Measurements from ENCODE around the gene ASF1A. TPM values are rescaled to one million over a fixed set of nuclear protein-coding genes. Genes with fewer than 3 reads are reported as not detected.

The ASF1A gene
- total RNA-seq, 4 donors from 2014 or later, result 0.20 to 10.4 (median 9.7) TPM; not detected in 1

- TF ChIP-seq, protein P1, sequence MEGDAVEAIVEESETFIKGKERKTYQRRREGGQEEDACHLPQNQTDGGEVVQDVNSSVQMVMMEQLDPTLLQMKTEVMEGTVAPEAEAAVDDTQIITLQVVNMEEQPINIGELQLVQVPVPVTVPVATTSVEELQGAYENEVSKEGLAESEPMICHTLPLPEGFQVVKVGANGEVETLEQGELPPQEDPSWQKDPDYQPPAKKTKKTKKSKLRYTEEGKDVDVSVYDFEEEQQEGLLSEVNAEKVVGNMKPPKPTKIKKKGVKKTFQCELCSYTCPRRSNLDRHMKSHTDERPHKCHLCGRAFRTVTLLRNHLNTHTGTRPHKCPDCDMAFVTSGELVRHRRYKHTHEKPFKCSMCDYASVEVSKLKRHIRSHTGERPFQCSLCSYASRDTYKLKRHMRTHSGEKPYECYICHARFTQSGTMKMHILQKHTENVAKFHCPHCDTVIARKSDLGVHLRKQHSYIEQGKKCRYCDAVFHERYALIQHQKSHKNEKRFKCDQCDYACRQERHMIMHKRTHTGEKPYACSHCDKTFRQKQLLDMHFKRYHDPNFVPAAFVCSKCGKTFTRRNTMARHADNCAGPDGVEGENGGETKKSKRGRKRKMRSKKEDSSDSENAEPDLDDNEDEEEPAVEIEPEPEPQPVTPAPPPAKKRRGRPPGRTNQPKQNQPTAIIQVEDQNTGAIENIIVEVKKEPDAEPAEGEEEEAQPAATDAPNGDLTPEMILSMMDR (IDR thresholded peaks at IDR 0.05), result no peak
- TF ChIP-seq POLR2A (IDR thresholded peaks at IDR 0.05), result no peak
- TF ChIP-seq EP300 (IDR thresholded peaks at IDR 0.05; ENCODE audit: low read depth), result no peak
- no peak for TF ChIP-seq POLR2AphosphoS5 (IDR thresholded peaks at IDR 0.05)
- in situ Hi-C loops (cut with MboI; ENCODE audit: low pct_ligation_motif_present in 1 of 4, low pct_unique_long_range_greater_than_20kb in 1 of 4, low sequenced_read_pairs in 3 of 4), result no loop called here
- 89 to 94% methylated on average over 2 of the region's 2 CpGs for WGBS, 2 donors (ENCODE audit: low coverage in 1 of 2)
These were observed 23.9 kb upstream of the ASF1A start for GRCh38 chr6:118869894-118870589.

DNA sequence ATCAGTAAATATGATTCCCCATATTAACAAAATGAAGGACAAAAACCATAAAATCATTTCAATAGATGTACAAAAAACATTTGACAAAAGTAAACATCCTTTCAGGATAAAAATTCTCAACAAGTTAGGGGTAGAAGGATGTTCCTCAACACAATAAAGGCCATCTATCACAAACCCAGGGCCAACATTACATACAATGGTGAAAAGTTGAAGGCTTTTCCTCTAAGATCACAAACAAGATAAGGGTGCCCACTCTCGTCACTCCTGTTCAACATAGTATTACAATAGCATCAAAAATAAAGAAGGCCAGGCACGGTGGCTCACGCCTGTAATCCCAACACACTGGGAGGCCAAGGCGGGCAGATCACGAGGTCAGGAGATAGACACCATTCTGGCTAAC lies 22.6 kb upstream of the ASF1A start:
- in situ Hi-C loops (cut with MboI; ENCODE audit: low pct_ligation_motif_present in 1 of 4, low pct_unique_long_range_greater_than_20kb in 1 of 4, low sequenced_read_pairs in 3 of 4) (no loop called here), intact Hi-C loops (cut with DNase I; ENCODE audit: low total_unique reads) (no loop called here)
- Histone ChIP-seq H3K9me3 (peaks cover 0 to 3% of the 10 kb centered on the region in 2 donors), H3K27me3 (no peaks in the 10 kb centered on the region), H3K27ac (no peak overlapping the region), H3K36me3 (no peaks in the 10 kb centered on the region), H3K4me3 (no peak overlapping the region), H3K4me1 (no peaks in the 10 kb centered on the region)
- no peak for DNase-seq
- 93 to 100% methylated on average over 4 to 5 of the region's 5 CpGs for WGBS, 2 donors (ENCODE audit: low coverage in 1 of 2)
- TF ChIP-seq EP300 (IDR thresholded peaks at IDR 0.05; ENCODE audit: low read depth), result no peak
- no peak for TF ChIP-seq POLR2AphosphoS5 (IDR thresholded peaks at IDR 0.05)
- no peak for TF ChIP-seq POLR2A (IDR thresholded peaks at IDR 0.05)
- TF ChIP-seq, protein P1 (IDR thresholded peaks at IDR 0.05), result no peak

More at GRCh38 chr6:118869894-118870589, 23.9 kb upstream of the ASF1A start:
- Histone ChIP-seq H3K9me3 (peaks cover 0 to 3% of the 10 kb centered on the region in 2 donors), H3K27ac (no peak overlapping the region), H3K4me1 (peaks cover 0 to 6% (median 3%) of the 10 kb centered on the region in 4 donors), H3K27me3 (no peaks in the 10 kb centered on the region), H3K4me3 (no peak overlapping the region), H3K36me3 (no peaks in the 10 kb centered on the region)
- DNase-seq, result no peak
- intact Hi-C loops (cut with DNase I; ENCODE audit: low total_unique reads), result no loop called here

- H3K4me3 ChIP-seq, result no peak overlapping the region
- TF ChIP-seq EP300 (IDR thresholded peaks at IDR 0.05; ENCODE audit: low read depth) (no peak), POLR2A (IDR thresholded peaks at IDR 0.05) (no peak), POLR2AphosphoS5 (IDR thresholded peaks at IDR 0.05) (no peak)
- TF ChIP-seq, protein P1 (IDR thresholded peaks at IDR 0.05), result no peak
- in situ Hi-C loops (cut with MboI; ENCODE audit: low pct_ligation_motif_present in 1 of 4, low pct_unique_long_range_greater_than_20kb in 1 of 4, low sequenced_read_pairs in 3 of 4), result no loop called here
- H3K4me1 ChIP-seq, result no peaks in the 10 kb centered on the region
- peaks cover 0 to 3% of the 10 kb centered on the region in 2 donors for H3K9me3 ChIP-seq
- intact Hi-C loops (cut with DNase I; ENCODE audit: low total_unique reads), result no loop called here
- no peak overlapping the region for H3K27ac ChIP-seq
- H3K27me3 ChIP-seq, result no peaks in the 10 kb centered on the region
- no peak for DNase-seq
- H3K36me3 ChIP-seq, result no peaks in the 10 kb centered on the region
These were observed 21.6 kb upstream of the ASF1A start for GRCh38 chr6:118872318-118872717.

GRCh38 chr6:118872726-118873125 lies 21.2 kb upstream of the ASF1A start:
- WGBS, 2 donors (ENCODE audit: low coverage in 1 of 2), result 88 to 94% methylated on average over 2 of the region's 2 CpGs
- Histone ChIP-seq H3K9me3 (peaks cover 0 to 3% of the 10 kb centered on the region in 2 donors), H3K4me3 (no peak overlapping the region), H3K27me3 (no peaks in the 10 kb centered on the region), H3K4me1 (no peaks in the 10 kb centered on the region), H3K27ac (no peak overlapping the region), H3K36me3 (no peaks in the 10 kb centered on the region)
- intact Hi-C loops (cut with DNase I; ENCODE audit: low total_unique reads) (no loop called here), in situ Hi-C loops (cut with MboI; ENCODE audit: low pct_ligation_motif_present in 1 of 4, low pct_unique_long_range_greater_than_20kb in 1 of 4, low sequenced_read_pairs in 3 of 4) (no loop called here)
- DNase-seq, result no peak
- TF ChIP-seq POLR2A (IDR thresholded peaks at IDR 0.05) (no peak), EP300 (IDR thresholded peaks at IDR 0.05; ENCODE audit: low read depth) (no peak), POLR2AphosphoS5 (IDR thresholded peaks at IDR 0.05) (no peak)
- TF ChIP-seq, protein P1 (IDR thresholded peaks at IDR 0.05), result no peak

Data from transverse colon (tissue), 4 donors.